ENCODE measurements around the gene SP6.

SP6 gene

DNA sequence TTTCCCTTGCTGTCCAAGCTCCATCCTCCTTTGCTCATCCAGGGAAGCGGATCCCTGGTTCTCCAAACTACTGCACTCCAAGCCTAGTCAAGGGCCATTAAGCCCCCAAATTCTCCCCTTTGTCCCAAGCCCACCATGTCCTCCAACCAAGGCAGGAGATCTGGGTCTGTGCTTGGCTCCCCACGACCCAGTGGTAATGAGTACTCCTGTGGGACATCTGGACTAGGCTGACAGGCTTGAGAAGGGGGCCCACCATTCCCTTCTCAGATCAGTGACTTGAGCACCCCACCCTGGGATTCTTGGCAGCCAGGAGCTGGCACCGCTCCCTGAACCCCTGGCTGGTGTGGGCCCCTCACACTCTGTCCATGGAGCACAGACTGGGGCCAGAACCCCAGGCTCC is 46.5 kb downstream of the SP6 start:
- TF ChIP-seq POLR2AphosphoS5 (IDR thresholded peaks at IDR 0.05; ENCODE audit: low read depth) (no peak), CTCF (IDR thresholded peaks at IDR 0.05; ENCODE audit: insufficient read depth, low read length) (no peak), REST (IDR thresholded peaks at IDR 0.05; ENCODE audit: insufficient replicate concordance, low read depth) (no peak), SPI1 (IDR thresholded peaks at IDR 0.05; ENCODE audit: borderline replicate concordance, low read depth) (no peak), GABPA (IDR thresholded peaks at IDR 0.05; ENCODE audit: low read depth) (no peak)
- DNase-seq (ENCODE audit: low read depth in 1 of 2, low spot score in 1 of 2) = no peak
- H3K4me3 ChIP-seq (replicated peaks; ENCODE audit: insufficient read depth, low read length) = no peak overlapping the region
- H3K27ac ChIP-seq (replicated peaks) = no peak overlapping the region
- no peaks in the 10 kb centered on the region for H3K27me3 ChIP-seq (ENCODE audit: insufficient read depth, poor library complexity, severe bottlenecking)

GRCh38 chr17:47803751-47804150 is 47.2 kb downstream of the SP6 start:
- TF ChIP-seq GABPA (IDR thresholded peaks at IDR 0.05; ENCODE audit: low read depth) (no peak), SPI1 (IDR thresholded peaks at IDR 0.05; ENCODE audit: borderline replicate concordance, low read depth) (no peak), REST (IDR thresholded peaks at IDR 0.05; ENCODE audit: insufficient replicate concordance, low read depth) (no peak), CTCF (IDR thresholded peaks at IDR 0.05; ENCODE audit: insufficient read depth, low read length) (no peak), POLR2AphosphoS5 (IDR thresholded peaks at IDR 0.05; ENCODE audit: low read depth) (no peak)
- H3K27me3 ChIP-seq (ENCODE audit: insufficient read depth, poor library complexity, severe bottlenecking) = no peaks in the 10 kb centered on the region
- no peak for DNase-seq (ENCODE audit: low read depth in 1 of 2, low spot score in 1 of 2)
- no peak overlapping the region for H3K4me3 ChIP-seq (replicated peaks; ENCODE audit: insufficient read depth, low read length)
- H3K27ac ChIP-seq (replicated peaks) = no peak overlapping the region

GRCh38 chr17:47803201-47803600 is 47.8 kb downstream of the SP6 start:
- TF ChIP-seq CTCF (IDR thresholded peaks at IDR 0.05; ENCODE audit: insufficient read depth, low read length) (no peak), POLR2AphosphoS5 (IDR thresholded peaks at IDR 0.05; ENCODE audit: low read depth) (no peak), GABPA (IDR thresholded peaks at IDR 0.05; ENCODE audit: low read depth) (no peak), SPI1 (IDR thresholded peaks at IDR 0.05; ENCODE audit: borderline replicate concordance, low read depth) (no peak), REST (IDR thresholded peaks at IDR 0.05; ENCODE audit: insufficient replicate concordance, low read depth) (no peak)
- Histone ChIP-seq H3K4me3 (replicated peaks; ENCODE audit: insufficient read depth, low read length) (no peak overlapping the region), H3K27ac (replicated peaks) (no peak overlapping the region), H3K27me3 (ENCODE audit: insufficient read depth, poor library complexity, severe bottlenecking) (no peaks in the 10 kb centered on the region)
- DNase-seq (ENCODE audit: low read depth in 1 of 2, low spot score in 1 of 2) = no peak
